Astrocyte (in vitro differentiated cells and primary cell): ENCODE data around the gene GRK5.

ENCODE experiments used
- EZH2 ChIP-seq: IDR thresholded peaks from 2 replicates; pipeline ENCODE4 v1.6.1; 2012; ENCODE audit warnings: mild to moderate bottlenecking, low read length, inconsistent platforms; ENCODE audit not compliant: insufficient read depth
- TF ChIP-seq, protein P1 (sequence below): IDR thresholded peaks from 2 replicates; pipeline ENCODE4 v1.5.1; 2011; ENCODE audit warnings: low read depth, mild to moderate bottlenecking, inconsistent platforms, low read length, moderate library complexity; ENCODE audit not compliant: insufficient read depth

DNA sequence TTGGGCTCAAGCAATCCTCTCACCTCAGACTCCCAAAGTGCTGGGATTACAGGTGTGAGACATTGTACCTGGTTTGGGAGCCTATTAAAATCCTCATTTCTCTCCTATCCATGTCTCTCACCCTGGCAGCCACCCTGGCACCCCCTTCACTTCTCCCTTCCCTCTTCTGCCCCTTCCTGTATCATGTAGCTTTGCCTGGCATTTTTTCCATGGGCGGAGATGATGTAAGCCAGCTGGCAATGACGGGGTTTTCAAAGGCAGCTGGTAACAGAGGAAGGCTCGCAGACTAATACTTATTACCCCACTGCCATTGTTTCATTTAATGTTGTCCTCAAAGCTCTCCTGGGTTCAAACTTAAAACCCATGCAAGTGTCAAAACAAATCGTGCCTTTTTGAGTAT, 273.3 kb downstream of the GRK5 start:
- TF ChIP-seq, protein P1, sequence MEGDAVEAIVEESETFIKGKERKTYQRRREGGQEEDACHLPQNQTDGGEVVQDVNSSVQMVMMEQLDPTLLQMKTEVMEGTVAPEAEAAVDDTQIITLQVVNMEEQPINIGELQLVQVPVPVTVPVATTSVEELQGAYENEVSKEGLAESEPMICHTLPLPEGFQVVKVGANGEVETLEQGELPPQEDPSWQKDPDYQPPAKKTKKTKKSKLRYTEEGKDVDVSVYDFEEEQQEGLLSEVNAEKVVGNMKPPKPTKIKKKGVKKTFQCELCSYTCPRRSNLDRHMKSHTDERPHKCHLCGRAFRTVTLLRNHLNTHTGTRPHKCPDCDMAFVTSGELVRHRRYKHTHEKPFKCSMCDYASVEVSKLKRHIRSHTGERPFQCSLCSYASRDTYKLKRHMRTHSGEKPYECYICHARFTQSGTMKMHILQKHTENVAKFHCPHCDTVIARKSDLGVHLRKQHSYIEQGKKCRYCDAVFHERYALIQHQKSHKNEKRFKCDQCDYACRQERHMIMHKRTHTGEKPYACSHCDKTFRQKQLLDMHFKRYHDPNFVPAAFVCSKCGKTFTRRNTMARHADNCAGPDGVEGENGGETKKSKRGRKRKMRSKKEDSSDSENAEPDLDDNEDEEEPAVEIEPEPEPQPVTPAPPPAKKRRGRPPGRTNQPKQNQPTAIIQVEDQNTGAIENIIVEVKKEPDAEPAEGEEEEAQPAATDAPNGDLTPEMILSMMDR = no peak
- no peak for TF ChIP-seq EZH2
